ENCODE data around the gene MPP2.

- no peak for TF ChIP-seq EZH2 (IDR thresholded peaks at IDR 0.05)
- TF ChIP-seq POLR2AphosphoS5 (IDR thresholded peaks at IDR 0.05; ENCODE audit: borderline replicate concordance, low read depth, low read length) = no peak
- no peak for TF ChIP-seq FOXP2 (optimal IDR thresholded peaks at IDR 0.05; ENCODE audit: control extremely low read depth, extremely low read length, insufficient read depth)
Measured at GRCh38 chr17:43956222-43956621, 48.9 kb upstream of the MPP2 start.
